SIG-M5 treated with dmso at 0.1 percent for 504 hours (cell line): ENCODE results near the gene IL18RAP.

Experiments
- DNase-seq: peaks from one replicate; lab custom pipeline; 2025; ENCODE audit not compliant: unreplicated experiment; lab: John Stamatoyannopoulos, UW

The IL18RAP gene

GRCh38 chr2:102422910-102423309 is at the start of gene IL18RAP:
IL18RAP (plus strand) TSS chr2:102423160; CDS start chr2:102423278, 118 bp downstream.
- no peak for DNase-seq

GRCh38 chr2:102376052-102376591 is 46.8 kb upstream of the IL18RAP start:
- no peak for DNase-seq

GRCh38 chr2:102383722-102384121 is 39.2 kb upstream of the IL18RAP start:
- no peak for DNase-seq

- DNase-seq = no peak
These were observed 37.4 kb upstream of the IL18RAP start for GRCh38 chr2:102385522-102385921.

- DNase-seq = no peak
These were observed 37.0 kb upstream of the IL18RAP start for GRCh38 chr2:102386004-102386403.

- no peak for DNase-seq
These were observed 36.0 kb upstream of the IL18RAP start for GRCh38 chr2:102386867-102387541.

GRCh38 chr2:102387763-102388546 is 35.0 kb upstream of the IL18RAP start:
- no peak for DNase-seq

GRCh38 chr2:102391565-102391964 is 31.4 kb upstream of the IL18RAP start:
- DNase-seq = no peak

- DNase-seq = no peak
These were observed 30.9 kb upstream of the IL18RAP start for GRCh38 chr2:102392096-102392495.

- DNase-seq = no peak
These were observed 30.0 kb upstream of the IL18RAP start for GRCh38 chr2:102392942-102393341.

GRCh38 chr2:102396012-102396411 is 26.9 kb upstream of the IL18RAP start:
- no peak for DNase-seq

GRCh38 chr2:102397209-102397608 is 25.8 kb upstream of the IL18RAP start:
- DNase-seq = no peak

GRCh38 chr2:102399499-102400141 is 23.3 kb upstream of the IL18RAP start:
- DNase-seq = no peak

- no peak for DNase-seq
These were observed 21.5 kb upstream of the IL18RAP start for GRCh38 chr2:102401456-102401855.

GRCh38 chr2:102401865-102402264 is 21.1 kb upstream of the IL18RAP start:
- no peak for DNase-seq

GRCh38 chr2:102410952-102411351 is 12.0 kb upstream of the IL18RAP start:
- no peak for DNase-seq

GRCh38 chr2:102412199-102412598 is 10.8 kb upstream of the IL18RAP start:
- no peak for DNase-seq

- no peak for DNase-seq
These were observed 5.0 kb upstream of the IL18RAP start for GRCh38 chr2:102417946-102418345.

GRCh38 chr2:102418421-102418961 is 4.5 kb upstream of the IL18RAP start:
- peak; percentile 67 for DNase-seq

- DNase-seq = no peak
These were observed 2.7 kb upstream of the IL18RAP start for GRCh38 chr2:102420290-102420689.
